Neural cell (in vitro differentiated cells): ENCODE results near the gene NPAS4. TPM values are rescaled to one million over a fixed set of nuclear protein-coding genes. Genes with fewer than 3 reads are reported as not detected.

Experiments used
- H2AFZ ChIP-seq: fragments of 200-600, 300-800 bp; sonication (generic), shearing (Covaris generic); 2 replicates; pipeline ENCODE4 v1.6.0; 2014; ENCODE audit warnings: low read depth, mild to moderate bottlenecking, antibody characterized with exemption, low read length, moderate library complexity
- H3F3A ChIP-seq: fragments of 200-600 bp; shearing (Covaris generic); 2 replicates; pipeline ENCODE4 v1.6.1; 2016; ENCODE audit warnings: mild to moderate bottlenecking, moderate library complexity, mixed read lengths, antibody characterized with exemption, low read length; ENCODE audit not compliant: insufficient read depth, poor library complexity, severe bottlenecking
- H3K27ac ChIP-seq: fragments of 200-600, 300-800 bp; sonication (generic), shearing (Covaris generic); 2 replicates; pipeline ENCODE4 v1.5.1; 2014; ENCODE audit warnings: mild to moderate bottlenecking, low read length, moderate library complexity
- H3K27me3 ChIP-seq: fragments of 300-800, 200-600 bp; sonication (generic), shearing (Covaris generic); 2 replicates; pipeline ENCODE4 v1.6.0; 2014; ENCODE audit warnings: mild to moderate bottlenecking, low read depth, low read length, moderate library complexity; ENCODE audit not compliant: insufficient read depth
- H3K36me3 ChIP-seq: fragments of 300-800, 200-600 bp; sonication (generic), shearing (Covaris generic); 2 replicates; pipeline ENCODE4 v1.5.1; 2014; ENCODE audit warnings: mild to moderate bottlenecking, antibody characterized with exemption, low read length, moderate library complexity; ENCODE audit not compliant: insufficient read depth
- H3K4me2 ChIP-seq: fragments of 300-800, 200-600 bp; sonication (generic), shearing (Covaris generic); 2 replicates; pipeline ENCODE4 v1.6.0; 2014; ENCODE audit warnings: mild to moderate bottlenecking, low read length
- H3K4me3 ChIP-seq: fragments of 300-800, 200-600 bp; sonication (generic), shearing (Covaris generic); 2 replicates; pipeline ENCODE4 v1.5.1; 2014; ENCODE audit warnings: mild to moderate bottlenecking, low read length, moderate library complexity
- H3K79me2 ChIP-seq: fragments of 200-600 bp; shearing (Covaris generic); replicated peaks from 2 replicates; pipeline ENCODE4 v1.6.0; 2014; ENCODE audit warnings: mild to moderate bottlenecking, low read length, moderate library complexity; ENCODE audit not compliant: insufficient read depth
- H3K9ac ChIP-seq: fragments of 300-800, 200-600 bp; sonication (generic), shearing (Covaris generic); 2 replicates; pipeline ENCODE4 v1.6.1; 2016; ENCODE audit warnings: mild to moderate bottlenecking, low read length, mixed read lengths
- H3K9me2 ChIP-seq: fragments of 200-600 bp; shearing (Covaris generic); 2 replicates; pipeline ENCODE4 v1.6.1; 2016; ENCODE audit warnings: mild to moderate bottlenecking, low read length, mixed read lengths; ENCODE audit not compliant: insufficient read depth
- H3K9me3 ChIP-seq: fragments of 200-600, 300-800 bp; sonication (generic), shearing (Covaris generic); 2 replicates; pipeline ENCODE4 v1.6.1; 2016; ENCODE audit warnings: mild to moderate bottlenecking, mixed run types, low read length, moderate library complexity, mixed read lengths
- H4K20me1 ChIP-seq: fragments of 200-600 bp; shearing (Covaris generic); 2 replicates; pipeline ENCODE4 v1.6.1; 2016; ENCODE audit warnings: mild to moderate bottlenecking, mixed run types; ENCODE audit not compliant: insufficient read depth
- CTCF ChIP-seq: fragments of 450-650 bp; IDR thresholded peaks from 2 replicates; pipeline ENCODE4 v1.5.1; 2014; ENCODE audit warnings: antibody characterized with exemption, mild to moderate bottlenecking, moderate library complexity; ENCODE audit not compliant: poor library complexity, severe bottlenecking
- EP300 ChIP-seq: fragments of 450-650 bp; conservative IDR thresholded peaks from 2 replicates; pipeline ENCODE4 v1.6.1; 2014; ENCODE audit warnings: antibody characterized with exemption, mild to moderate bottlenecking, moderate library complexity; ENCODE audit not compliant: poor library complexity, severe bottlenecking
- EZH2 ChIP-seq: fragments of 200-600, 300-800 bp; shearing (Covaris generic), sonication (generic); IDR thresholded peaks from 2 replicates; pipeline ENCODE4 v1.6.1; 2014; ENCODE audit warnings: antibody characterized with exemption, low read length, borderline replicate concordance, mild to moderate bottlenecking; ENCODE audit not compliant: insufficient read depth, poor library complexity, severe bottlenecking
- MXI1 ChIP-seq: fragments of 450-650 bp; conservative IDR thresholded peaks from 2 replicates; pipeline ENCODE4 v1.6.1; 2014; ENCODE audit warnings: antibody characterized with exemption, mild to moderate bottlenecking; ENCODE audit not compliant: poor library complexity, severe bottlenecking
- POLR2AphosphoS5 ChIP-seq: IDR thresholded peaks from 2 replicates; pipeline ENCODE4 v1.6.1; 2012
- RAD21 ChIP-seq: fragments of 450-650 bp; conservative IDR thresholded peaks from 2 replicates; pipeline ENCODE4 v1.6.1; 2014; ENCODE audit warnings: antibody characterized with exemption, mild to moderate bottlenecking, moderate library complexity
- REST ChIP-seq: IDR thresholded peaks from 2 replicates; pipeline ENCODE4 v1.6.1; 2012; ENCODE audit warnings: borderline replicate concordance
- SMC3 ChIP-seq: fragments of 450-650 bp; conservative IDR thresholded peaks from 2 replicates; pipeline ENCODE4 v1.6.1; 2014; ENCODE audit warnings: antibody characterized with exemption, mild to moderate bottlenecking, moderate library complexity; ENCODE audit not compliant: poor library complexity
- TAF1 ChIP-seq: IDR thresholded peaks from 2 replicates; pipeline ENCODE4 v1.6.1; 2012; ENCODE audit warnings: low read depth
- polyA plus RNA-seq: library from polyadenylated mRNA; depleted of rRNA; stranded (reverse); fragments of >200 nt; gene quantifications from 2 replicates; pipeline ENCODE4 v1.2.3, GENCODE V29; 2014

NPAS4 gene
- polyA plus RNA-seq, 1 donor from 2014 or later, result 6.7 TPM

GRCh38 chr11:66464916-66465315 lies 44.1 kb downstream of the NPAS4 start:
- H3K27me3 ChIP-seq, result no peaks in the 10 kb centered on the region
- no peaks in the 10 kb centered on the region for H3K9me2 ChIP-seq
- H3F3A ChIP-seq, result no peaks in the 10 kb centered on the region
- no peak overlapping the region for H3K4me2 ChIP-seq
- no peak overlapping the region for H3K9ac ChIP-seq
- no peak overlapping the region for H3K27ac ChIP-seq
- H2AFZ ChIP-seq, result no peak overlapping the region
- no peaks in the 10 kb centered on the region for H4K20me1 ChIP-seq
- H3K79me2 ChIP-seq, result no peaks in the 10 kb centered on the region
- no peaks in the 10 kb centered on the region for H3K9me3 ChIP-seq
- no peaks in the 10 kb centered on the region for H3K36me3 ChIP-seq
- no peak overlapping the region for H3K4me3 ChIP-seq
- TF ChIP-seq TAF1 (no peak), RAD21 (no peak), POLR2AphosphoS5 (no peak), MXI1 (no peak), EZH2 (no peak), EP300 (no peak), CTCF (no peak), REST (no peak), SMC3 (no peak)

- Histone ChIP-seq H4K20me1 (no peaks in the 10 kb centered on the region), H3K4me2 (no peak overlapping the region), H2AFZ (no peak overlapping the region), H3K36me3 (no peaks in the 10 kb centered on the region), H3K27me3 (no peaks in the 10 kb centered on the region), H3K4me3 (peak overlapping the region; percentile 66), H3F3A (no peaks in the 10 kb centered on the region), H3K9me2 (no peaks in the 10 kb centered on the region), H3K9me3 (no peaks in the 10 kb centered on the region), H3K79me2 (no peaks in the 10 kb centered on the region), H3K9ac (peak overlapping the region; percentile 91), H3K27ac (no peak overlapping the region)
- no peak for TF ChIP-seq MXI1
- TF ChIP-seq EZH2, result no peak
- TF ChIP-seq TAF1, result no peak
- no peak for TF ChIP-seq REST
- TF ChIP-seq EP300, result no peak
- no peak for TF ChIP-seq POLR2AphosphoS5
- TF ChIP-seq SMC3, result no peak
- no peak for TF ChIP-seq RAD21
- TF ChIP-seq CTCF, result no peak
Observed at GRCh38 chr11:66465373-66466224, 44.8 kb downstream of the NPAS4 start.
